ENCODE measurements around the gene SMYD3.

DNA sequence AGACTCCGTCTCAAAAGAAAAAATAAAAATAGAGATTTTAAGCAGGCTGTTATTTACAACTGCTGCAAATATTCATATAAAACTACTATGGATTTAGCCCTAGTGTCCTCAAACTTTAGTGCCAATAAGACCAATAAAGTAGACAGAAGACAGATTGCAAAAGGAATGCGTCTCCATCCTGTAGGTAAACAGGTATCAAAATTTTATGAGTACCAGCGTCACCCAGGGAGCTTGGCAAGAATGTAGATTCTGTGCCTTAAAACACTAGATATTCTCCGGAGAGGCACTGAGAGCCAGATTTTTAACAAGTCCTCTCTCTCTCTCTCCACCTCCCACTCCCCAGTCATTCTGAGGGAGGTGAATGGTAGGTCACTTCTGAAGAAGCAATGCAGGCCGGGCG lies 18.4 kb downstream of the SMYD3 start:
- TF ChIP-seq, protein P1, sequence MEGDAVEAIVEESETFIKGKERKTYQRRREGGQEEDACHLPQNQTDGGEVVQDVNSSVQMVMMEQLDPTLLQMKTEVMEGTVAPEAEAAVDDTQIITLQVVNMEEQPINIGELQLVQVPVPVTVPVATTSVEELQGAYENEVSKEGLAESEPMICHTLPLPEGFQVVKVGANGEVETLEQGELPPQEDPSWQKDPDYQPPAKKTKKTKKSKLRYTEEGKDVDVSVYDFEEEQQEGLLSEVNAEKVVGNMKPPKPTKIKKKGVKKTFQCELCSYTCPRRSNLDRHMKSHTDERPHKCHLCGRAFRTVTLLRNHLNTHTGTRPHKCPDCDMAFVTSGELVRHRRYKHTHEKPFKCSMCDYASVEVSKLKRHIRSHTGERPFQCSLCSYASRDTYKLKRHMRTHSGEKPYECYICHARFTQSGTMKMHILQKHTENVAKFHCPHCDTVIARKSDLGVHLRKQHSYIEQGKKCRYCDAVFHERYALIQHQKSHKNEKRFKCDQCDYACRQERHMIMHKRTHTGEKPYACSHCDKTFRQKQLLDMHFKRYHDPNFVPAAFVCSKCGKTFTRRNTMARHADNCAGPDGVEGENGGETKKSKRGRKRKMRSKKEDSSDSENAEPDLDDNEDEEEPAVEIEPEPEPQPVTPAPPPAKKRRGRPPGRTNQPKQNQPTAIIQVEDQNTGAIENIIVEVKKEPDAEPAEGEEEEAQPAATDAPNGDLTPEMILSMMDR (IDR thresholded peaks at IDR 0.05; ENCODE audit: poor library complexity), result no peak
- no peak for TF ChIP-seq EZH2 (IDR thresholded peaks at IDR 0.05; ENCODE audit: borderline replicate concordance)

Measured in hepatocyte (in vitro differentiated cells).